ENCODE measurements around the gene MAP2K5. TPM values are rescaled to one million over a fixed set of nuclear protein-coding genes. Genes with fewer than 3 reads are reported as not detected.

Gene MAP2K5
- total and polyA plus RNA-seq, 10 of the 15 experiments (the other 5 are each of a cell fraction or from before 2014, with no cell fraction given) = 1.3 to 19.4 (median 9.6) TPM

GRCh38 chr15:67819636-67820035 lies 277.1 kb downstream of the MAP2K5 start (continued):
- TF ChIP-seq STAT1 (conservative IDR thresholded peaks at IDR 0.05) = no peak
- no peak for TF ChIP-seq FOXK2 (IDR thresholded peaks at IDR 0.05)
- TF ChIP-seq SREBF2 (IDR thresholded peaks at IDR 0.05; ENCODE audit: low read length) = no peak
- TF ChIP-seq TCF7 (IDR thresholded peaks at IDR 0.05; ENCODE audit: borderline replicate concordance) = no peak
- no peak for TF ChIP-seq SIN3A (IDR thresholded peaks at IDR 0.05; ENCODE audit: low read depth, low read length)
- TF ChIP-seq IRF5 (IDR thresholded peaks at IDR 0.05; ENCODE audit: borderline replicate concordance) = no peak

- BruUV-seq (replicated peaks) = no TSS peak
- no peaks in the 10 kb centered on the region for H3K36me3 ChIP-seq (ENCODE audit: control insufficient read depth in 2 of 2, insufficient read depth in 2 of 2, low read length in 1 of 2)
- no peaks in the 10 kb centered on the region for H4K20me1 ChIP-seq (ENCODE audit: control insufficient read depth, insufficient read depth)
- H3K4me3 ChIP-seq = no peak overlapping the region
- H3K27ac ChIP-seq (ENCODE audit: control insufficient read depth, insufficient read depth) = no peak overlapping the region
- ChIA-PET CTCF (interaction anchor here (1.0 kb wide), 1 partner anchor 364 kb away, joined by 3 read pairs; no protein-coding TSS in a partner anchor), SMC1A (ENCODE audit: uncharacterized antibody, unreplicated experiment) (interaction anchor here (1.0 kb wide), 1 partner anchor 12 kb away, joined by 4 read pairs; no protein-coding TSS in a partner anchor), POLR2A (interaction anchor here (0.5 kb wide), 1 partner anchor 430 kb away, joined by 3 read pairs; no protein-coding TSS in a partner anchor), RAD21 (ENCODE audit: unreplicated experiment) (no interaction called here)
- peaks cover 17 to 28% of the 10 kb centered on the region in 2 experiments for H3K27me3 ChIP-seq (replicated peaks in 1 of 2; ENCODE audit: control insufficient read depth in 2 of 2, insufficient read depth in 2 of 2, low read length in 1 of 2)
- intact Hi-C loops (cut with micrococcal nuclease; ENCODE audit: unreplicated experiment) (no loop called here), in situ Hi-C loops (cut with MboI) (no loop called here)
- no peak overlapping the region for H2AFZ ChIP-seq (ENCODE audit: control insufficient read depth, low read depth, low read length)
- no peaks in the 10 kb centered on the region; the same call in 2 of the 3 replicates for H3K9me3 ChIP-seq (replicated peaks; ENCODE audit: control insufficient read depth, insufficient read depth, low read length)
- no peak overlapping the region for H3K4me2 ChIP-seq (ENCODE audit: control insufficient read depth, insufficient read depth)
- FAIRE-seq (no peak), ATAC-seq (no peak), DNase-seq (ENCODE audit: low read depth, low spot score) (no peak)
- no peaks in the 10 kb centered on the region for H3K4me1 ChIP-seq (ENCODE audit: control insufficient read depth, insufficient read depth, low read length)
- no peak overlapping the region for H3K9ac ChIP-seq (ENCODE audit: control insufficient read depth, insufficient read depth, low read length)
- no peaks in the 10 kb centered on the region for H3K79me2 ChIP-seq (ENCODE audit: control insufficient read depth, insufficient read depth, low read length)
- WGBS (ENCODE audit: insufficient coverage, insufficient replicate concordance, low lambda C conversion rate, missing lambda C conversion rate) = 44% methylated on average over 49 of the region's 50 CpGs
- no peak for TF ChIP-seq SPI1 (IDR thresholded peaks at IDR 0.05; ENCODE audit: borderline replicate concordance, insufficient read depth, low read depth, low read length)
- TF ChIP-seq RELA (IDR thresholded peaks at IDR 0.05; ENCODE audit: borderline replicate concordance, partially characterized antibody) = no peak
- no peak for TF ChIP-seq GABPA (IDR thresholded peaks at IDR 0.05; ENCODE audit: low read depth)
- TF ChIP-seq ZBTB11 (CRISPR knock-in tag; IDR thresholded peaks at IDR 0.05) = no peak
- TF ChIP-seq NBN (IDR thresholded peaks at IDR 0.05) = no peak
- TF ChIP-seq KDM1A (IDR thresholded peaks at IDR 0.05; ENCODE audit: borderline replicate concordance) = no peak
- TF ChIP-seq USF2 (IDR thresholded peaks at IDR 0.05; ENCODE audit: borderline replicate concordance, low read depth, low read length) = no peak
- TF ChIP-seq SKIL (IDR thresholded peaks at IDR 0.05; ENCODE audit: low read depth, poor library complexity, severe bottlenecking) = no peak
- TF ChIP-seq TCF7 (IDR thresholded peaks at IDR 0.05; ENCODE audit: borderline replicate concordance) = no peak
These were observed 277.9 kb downstream of the MAP2K5 start for GRCh38 chr15:67820122-67820991.

All from GM12878 (cell line).